IMR-90 (cell line): ENCODE results near the gene SNX22. TPM values are rescaled to one million over a fixed set of nuclear protein-coding genes. Genes with fewer than 3 reads are reported as not detected.

Source experiments
- ATAC-seq: fragments of 200-7000 bp; cut with Tn5 transposase; 2 replicates; pipeline ENCODE4 v1.9.1; 2020; ENCODE audit warnings: low read depth, mild to moderate bottlenecking, moderate library complexity
- BruUV-seq: library from RNA; stranded (reverse); fragments of 400-500 nt; replicated peaks from 2 replicates; lab custom pipeline; 2021; lab: Mats Ljungman, UMichigan
- CTCF ChIA-PET: fragments of 300-600 bp; formaldehyde crosslinking; extraction: SDS; loops from one replicate; lab custom pipeline; 2021; ENCODE audit warnings: antibody characterized with exemption; lab: Yijun Ruan, JAX
- POLR2A ChIA-PET: fragments of 300-600 bp; sonication (Branson Sonifier 250); formaldehyde crosslinking; loops from one replicate; lab custom pipeline; 2022; ENCODE audit warnings: antibody characterized with exemption; ENCODE audit not compliant: unreplicated experiment; lab: Charles Lee
- DNase-seq: peaks from one replicate; pipeline ENCODE4 v3.0.0; 2013
- H2AFZ ChIP-seq: replicated peaks from 2 replicates; pipeline ENCODE3; 2013; ENCODE audit warnings: low read length, mild to moderate bottlenecking; ENCODE audit not compliant: poor library complexity
- H2AK5ac ChIP-seq: 2 replicates; pipeline ENCODE4 v1.6.1; 2013; ENCODE audit warnings: low read depth, low read length, inconsistent platforms
- H2AK9ac ChIP-seq: replicated peaks from 2 replicates; pipeline ENCODE3; 2013; ENCODE audit warnings: mild to moderate bottlenecking, low read depth, low read length, moderate library complexity; ENCODE audit not compliant: poor library complexity
- H2BK120ac ChIP-seq: 2 replicates; pipeline ENCODE4 v1.6.1; 2013; ENCODE audit warnings: low read depth, low read length, inconsistent platforms
- H2BK15ac ChIP-seq: 3 replicates; pipeline ENCODE4 v1.6.1; 2013; ENCODE audit warnings: low read depth, low read length, inconsistent platforms
- H2BK20ac ChIP-seq: 2 replicates; pipeline ENCODE4 v1.6.1; 2013; ENCODE audit warnings: low read depth, mild to moderate bottlenecking, inconsistent platforms, low read length, moderate library complexity
- H2BK5ac ChIP-seq: 2 replicates; pipeline ENCODE4 v1.6.1; 2013; ENCODE audit warnings: mild to moderate bottlenecking, low read depth, low read length, inconsistent platforms; ENCODE audit not compliant: poor library complexity, severe bottlenecking
- H3K14ac ChIP-seq: replicated peaks from 2 replicates; pipeline ENCODE4 v1.6.1; 2013; ENCODE audit warnings: low read depth, low read length, inconsistent platforms
- H3K18ac ChIP-seq: 2 replicates; pipeline ENCODE4 v1.6.1; 2013; ENCODE audit warnings: low read depth, low read length, control low read depth
- H3K23ac ChIP-seq: 2 replicates; pipeline ENCODE4 v1.6.1; 2013; ENCODE audit warnings: low read depth, low read length, inconsistent platforms
- H3K27ac ChIP-seq: 2 replicates; pipeline ENCODE4 v1.5.1; 2013; ENCODE audit warnings: mild to moderate bottlenecking, control low read depth, low read length; ENCODE audit not compliant: insufficient read depth
- H3K27me3 ChIP-seq: 2 replicates; pipeline ENCODE4 v1.6.1; 2013; ENCODE audit warnings: low read length; ENCODE audit not compliant: control insufficient read depth, insufficient read depth
- H3K36me3 ChIP-seq: 2 replicates; pipeline ENCODE4 v1.6.1; 2013; ENCODE audit warnings: low read length, mixed read lengths; ENCODE audit not compliant: control insufficient read depth, insufficient read depth
- H3K4ac ChIP-seq: 2 replicates; pipeline ENCODE4 v1.6.1; 2013; ENCODE audit warnings: low read depth, low read length, inconsistent platforms
- H3K4me1 ChIP-seq: 2 replicates; pipeline ENCODE4 v1.6.1; 2013; ENCODE audit warnings: low read length, mixed read lengths; ENCODE audit not compliant: control insufficient read depth, insufficient read depth
- H3K4me2 ChIP-seq: 2 replicates; pipeline ENCODE4 v1.6.1; 2013; ENCODE audit warnings: low read depth, mild to moderate bottlenecking, control low read depth, low read length, moderate library complexity
- H3K4me3 ChIP-seq: 2 replicates; pipeline ENCODE4 v1.5.1; 2013; ENCODE audit warnings: low read depth, mild to moderate bottlenecking, control low read depth, low read length, moderate library complexity; ENCODE audit not compliant: insufficient read depth
- H3K56ac ChIP-seq: 2 replicates; pipeline ENCODE4 v1.6.1; 2013; ENCODE audit warnings: low read length, inconsistent platforms; ENCODE audit not compliant: insufficient read depth; ENCODE audit errors: extremely low read depth
- H3K79me1 ChIP-seq, 2 experiments: 2 replicates each; pipeline ENCODE4 v1.6.1; 2013; ENCODE audit warnings: low read length in 2 of 2, inconsistent platforms in 1 of 2, low read depth in 1 of 2
- H3K9ac ChIP-seq: 2 replicates; pipeline ENCODE4 v1.6.1; 2013; ENCODE audit warnings: low read depth, low read length, control low read depth
- H3K9me1 ChIP-seq: 2 replicates; pipeline ENCODE4 v1.6.1; 2013; ENCODE audit warnings: low read length, inconsistent platforms; ENCODE audit not compliant: insufficient read depth
- H3K9me3 ChIP-seq: 2 replicates; pipeline ENCODE4 v1.6.1; 2013; ENCODE audit warnings: low read length; ENCODE audit not compliant: control insufficient read depth, insufficient read depth
- H4K20me1 ChIP-seq: 2 replicates; pipeline ENCODE4 v1.6.1; 2013; ENCODE audit warnings: low read length, inconsistent platforms; ENCODE audit not compliant: insufficient read depth
- H4K5ac ChIP-seq: 2 replicates; pipeline ENCODE4 v1.6.1; 2013; ENCODE audit warnings: mild to moderate bottlenecking, low read depth, low read length, control low read depth
- H4K8ac ChIP-seq, 2 experiments: 2 replicates each; pipeline ENCODE4 v1.6.1; 2013; ENCODE audit warnings: low read depth in 2 of 2, low read length in 2 of 2, control low read depth in 1 of 2, inconsistent platforms in 1 of 2
- H4K91ac ChIP-seq: 2 replicates; pipeline ENCODE4 v1.6.1; 2013; ENCODE audit warnings: low read depth, low read length, inconsistent platforms; ENCODE audit not compliant: insufficient read depth
- BHLHE40 ChIP-seq: fragments of 150-350 bp; IDR thresholded peaks from 2 replicates; pipeline ENCODE4 v1.6.1; 2016; ENCODE audit warnings: mild to moderate bottlenecking, low read depth, low read length
- CEBPB ChIP-seq: IDR thresholded peaks from 2 replicates; pipeline ENCODE4 v1.6.1; 2012; ENCODE audit warnings: low read depth, low read length, improper control_type of control experiment
- CHD1 ChIP-seq: IDR thresholded peaks from 2 replicates; pipeline ENCODE4 v1.6.1; 2012; ENCODE audit warnings: low read depth, low read length, improper control_type of control experiment
- ELK1 ChIP-seq: fragments of 150-350 bp; IDR thresholded peaks from 2 replicates; pipeline ENCODE4 v1.6.1; 2016; ENCODE audit warnings: low read depth, mild to moderate bottlenecking, low read length, moderate library complexity, borderline replicate concordance
- FOS ChIP-seq: fragments of 150-350 bp; IDR thresholded peaks from 2 replicates; pipeline ENCODE4 v1.6.1; 2016; ENCODE audit warnings: low read depth, low read length
- MAFK ChIP-seq: IDR thresholded peaks from 2 replicates; pipeline ENCODE4 v1.6.1; 2012; ENCODE audit warnings: low read depth, low read length, improper control_type of control experiment
- MAZ ChIP-seq: IDR thresholded peaks from 2 replicates; pipeline ENCODE4 v1.6.1; 2012; ENCODE audit warnings: low read depth, mild to moderate bottlenecking, low read length, improper control_type of control experiment, moderate library complexity, borderline replicate concordance
- MXI1 ChIP-seq: IDR thresholded peaks from 2 replicates; pipeline ENCODE4 v1.6.1; 2012; ENCODE audit warnings: low read depth, mild to moderate bottlenecking, low read length, moderate library complexity, borderline replicate concordance
- NFE2L2 ChIP-seq: fragments of 150-350 bp; IDR thresholded peaks from 2 replicates; pipeline ENCODE4 v1.6.1; 2016; ENCODE audit warnings: low read depth, mild to moderate bottlenecking, low read length
- POLR2A ChIP-seq: IDR thresholded peaks from 2 replicates; pipeline ENCODE4 v1.6.1; 2012; ENCODE audit warnings: mild to moderate bottlenecking, low read depth, low read length
- RAD21 ChIP-seq: IDR thresholded peaks from 2 replicates; pipeline ENCODE4 v1.6.1; 2012; ENCODE audit warnings: low read length, improper control_type of control experiment
- RCOR1 ChIP-seq: IDR thresholded peaks from 2 replicates; pipeline ENCODE4 v1.6.1; 2012; ENCODE audit warnings: mild to moderate bottlenecking, low read length, improper control_type of control experiment; ENCODE audit not compliant: insufficient replicate concordance
- RFX5 ChIP-seq: IDR thresholded peaks from 2 replicates; pipeline ENCODE4 v1.8.0; 2012; ENCODE audit warnings: low read depth, mild to moderate bottlenecking, low read length, moderate library complexity
- USF2 ChIP-seq: fragments of 150-350 bp; IDR thresholded peaks from 2 replicates; pipeline ENCODE4 v1.6.1; 2017; ENCODE audit warnings: mild to moderate bottlenecking, antibody characterized with exemption, low read length, low read depth
- WGBS, 2 experiments: methylation state at CpG; one replicate each; pipeline versions ENCODE4 v1.1.5 to v1.1.7; 2013; ENCODE audit warnings: missing lambda C conversion rate in 2 of 2; ENCODE audit not compliant: insufficient read length in 1 of 2; ENCODE audit errors: extremely low coverage in 2 of 2; 5-methylcytosine and 5-hydroxymethylcytosine counted together
- dilution Hi-C: fragments of 300-500 bp; cut with HindIII; formaldehyde crosslinking; loops from one replicate; pipeline ENCODE4 v1.14.3; 2018; ENCODE audit warnings: low sequenced_read_pairs; ENCODE audit not compliant: unreplicated experiment
- in situ Hi-C: fragments of 300-500 bp; cut with MboI; formaldehyde crosslinking; loops from 3 replicates; pipeline ENCODE4 v1.14.3; 2019; ENCODE audit warnings: low sequenced_read_pairs, inconsistent platforms, mixed read lengths
- intact Hi-C: fragments of 100-400 bp; cut with micrococcal nuclease; formaldehyde crosslinking; loops from 2 replicates; pipeline ENCODE4 v1.10.0; 2022
- polyA plus RNA-seq, 3 experiments: library from polyadenylated mRNA; depleted of rRNA; stranded (reverse); fragments of >200 nt; gene quantifications; 2 replicates each; pipeline ENCODE4 v1.2.3, GENCODE V29; 2012; ENCODE audit warnings: low replicate concordance in 1 of 3
- total RNA-seq: library from RNA; depleted of rRNA; stranded (reverse); fragments of >200 nt; gene quantifications from 2 replicates; pipeline ENCODE4 v1.2.3, GENCODE V29; 2012
- TF ChIP-seq, protein P1 (sequence below): conservative IDR thresholded peaks from 2 replicates; pipeline ENCODE4 v1.5.1; 2012; ENCODE audit warnings: mild to moderate bottlenecking, low read depth, low read length, improper control_type of control experiment

Gene SNX22
- total and polyA plus RNA-seq, 2 of the 4 experiments (the other 2 are of a cell fraction), result 0.12 to 0.18 TPM

DNA sequence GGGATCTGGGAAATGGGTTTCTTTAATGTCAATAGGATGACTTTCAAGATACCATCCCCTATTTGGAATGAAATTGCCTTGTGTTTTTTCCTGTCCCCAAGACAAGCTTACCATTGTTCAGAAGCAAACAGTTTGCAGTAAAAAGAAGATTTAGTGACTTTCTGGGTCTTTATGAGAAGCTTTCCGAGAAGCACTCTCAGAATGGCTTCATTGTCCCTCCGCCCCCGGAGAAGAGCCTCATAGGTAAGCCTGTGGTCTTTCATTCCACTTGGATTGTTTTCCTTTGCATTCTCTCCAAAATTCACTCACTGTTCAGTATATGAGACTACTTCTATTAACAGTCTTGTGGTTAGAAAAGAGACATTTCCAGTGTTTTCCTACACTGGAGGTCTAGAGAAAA is 25.6 kb upstream of the SNX22 start:
- H2BK20ac ChIP-seq, result no peak overlapping the region
- H2AK9ac ChIP-seq, result no peak overlapping the region
- no peak overlapping the region for H4K5ac ChIP-seq
- H3K27ac ChIP-seq, result no peak overlapping the region
- H3K56ac ChIP-seq, result no peak overlapping the region
- ATAC-seq (no peak), DNase-seq (no peak)
- ChIA-PET POLR2A (no interaction called here), CTCF (interaction anchor here (1.2 kb wide), 1 partner anchor 14 kb away, joined by 5 read pairs; no protein-coding TSS in a partner anchor)
- no peak overlapping the region for H2BK5ac ChIP-seq
- in situ Hi-C loops, result no loop called here
- dilution Hi-C loops, result no loop called here
- TF ChIP-seq NFE2L2 (no peak), CEBPB (no peak), MAFK (no peak), BHLHE40 (no peak), POLR2A (no peak), FOS (no peak), RAD21 (no peak), MXI1 (no peak), CHD1 (no peak), RFX5 (no peak), RCOR1 (no peak), ELK1 (no peak), USF2 (no peak), MAZ (no peak)
- TF ChIP-seq, protein P1, sequence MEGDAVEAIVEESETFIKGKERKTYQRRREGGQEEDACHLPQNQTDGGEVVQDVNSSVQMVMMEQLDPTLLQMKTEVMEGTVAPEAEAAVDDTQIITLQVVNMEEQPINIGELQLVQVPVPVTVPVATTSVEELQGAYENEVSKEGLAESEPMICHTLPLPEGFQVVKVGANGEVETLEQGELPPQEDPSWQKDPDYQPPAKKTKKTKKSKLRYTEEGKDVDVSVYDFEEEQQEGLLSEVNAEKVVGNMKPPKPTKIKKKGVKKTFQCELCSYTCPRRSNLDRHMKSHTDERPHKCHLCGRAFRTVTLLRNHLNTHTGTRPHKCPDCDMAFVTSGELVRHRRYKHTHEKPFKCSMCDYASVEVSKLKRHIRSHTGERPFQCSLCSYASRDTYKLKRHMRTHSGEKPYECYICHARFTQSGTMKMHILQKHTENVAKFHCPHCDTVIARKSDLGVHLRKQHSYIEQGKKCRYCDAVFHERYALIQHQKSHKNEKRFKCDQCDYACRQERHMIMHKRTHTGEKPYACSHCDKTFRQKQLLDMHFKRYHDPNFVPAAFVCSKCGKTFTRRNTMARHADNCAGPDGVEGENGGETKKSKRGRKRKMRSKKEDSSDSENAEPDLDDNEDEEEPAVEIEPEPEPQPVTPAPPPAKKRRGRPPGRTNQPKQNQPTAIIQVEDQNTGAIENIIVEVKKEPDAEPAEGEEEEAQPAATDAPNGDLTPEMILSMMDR, result no peak
- no peak overlapping the region for H3K4ac ChIP-seq
- no peak overlapping the region for H2BK15ac ChIP-seq
- H3K79me1 ChIP-seq, result peaks cover 0 to 17% of the 10 kb centered on the region in 2 experiments
- WGBS, 2 experiments, result no CpG with 5 or more reads among the region's 3 CpGs
- no peak overlapping the region for H2BK120ac ChIP-seq
- no peak overlapping the region for H3K4me2 ChIP-seq
- H4K20me1 ChIP-seq, result no peaks in the 10 kb centered on the region
- H3K4me1 ChIP-seq, result no peaks in the 10 kb centered on the region
- H3K9me3 ChIP-seq, result no peaks in the 10 kb centered on the region
- H3K27me3 ChIP-seq, result no peaks in the 10 kb centered on the region
- no peak overlapping the region for H3K4me3 ChIP-seq
- H3K9ac ChIP-seq, result no peak overlapping the region
- no TSS peak for BruUV-seq
- no peak overlapping the region for H3K14ac ChIP-seq
- H3K18ac ChIP-seq, result no peak overlapping the region
- peaks cover 54% of the 10 kb centered on the region for H3K36me3 ChIP-seq
- H3K9me1 ChIP-seq, result peaks cover 7% of the 10 kb centered on the region; the same call in 1 of the 2 replicates
- H2AFZ ChIP-seq, result no peak overlapping the region
- H4K8ac ChIP-seq, result no peak overlapping the region
- intact Hi-C loops, result no loop called here
- no peak overlapping the region for H4K91ac ChIP-seq
- H2AK5ac ChIP-seq, result no peak overlapping the region
- H3K23ac ChIP-seq, result no peak overlapping the region
